ENCODE measurements around the gene GREM1. TPM values are rescaled to one million over a fixed set of nuclear protein-coding genes. Genes with fewer than 3 reads are reported as not detected.

GREM1 gene
- polyA plus RNA-seq, 1 of the 3 experiments (the other 2 are of a cell fraction), result 23.9 TPM

- peaks cover 46% of the 10 kb centered on the region for H3F3A ChIP-seq (replicated peaks; ENCODE audit: insufficient read depth)
- ChIA-PET CTCF (no interaction called here), POLR2A (no interaction called here)
- H2AFZ ChIP-seq (ENCODE audit: low read depth), result no peak overlapping the region
- peaks cover 5% of the 10 kb centered on the region; the same call in 1 of the 2 replicates for H3K9me3 ChIP-seq
- H3K36me3 ChIP-seq (replicated peaks in 1 of 2; ENCODE audit: control insufficient read depth in 1 of 2, insufficient read depth in 2 of 2, low read length in 1 of 2), result peaks cover 24 to 74% of the 10 kb centered on the region in 2 experiments
- H3K4me2 ChIP-seq, result no peak overlapping the region
- H3K4me3 ChIP-seq (ENCODE audit: low read depth in 2 of 2, low read length in 1 of 2), result no peak overlapping the region
- no peak for TF ChIP-seq EZH2phosphoT487 (IDR thresholded peaks at IDR 0.05; ENCODE audit: borderline replicate concordance, low read depth)
- TF ChIP-seq, protein P1, sequence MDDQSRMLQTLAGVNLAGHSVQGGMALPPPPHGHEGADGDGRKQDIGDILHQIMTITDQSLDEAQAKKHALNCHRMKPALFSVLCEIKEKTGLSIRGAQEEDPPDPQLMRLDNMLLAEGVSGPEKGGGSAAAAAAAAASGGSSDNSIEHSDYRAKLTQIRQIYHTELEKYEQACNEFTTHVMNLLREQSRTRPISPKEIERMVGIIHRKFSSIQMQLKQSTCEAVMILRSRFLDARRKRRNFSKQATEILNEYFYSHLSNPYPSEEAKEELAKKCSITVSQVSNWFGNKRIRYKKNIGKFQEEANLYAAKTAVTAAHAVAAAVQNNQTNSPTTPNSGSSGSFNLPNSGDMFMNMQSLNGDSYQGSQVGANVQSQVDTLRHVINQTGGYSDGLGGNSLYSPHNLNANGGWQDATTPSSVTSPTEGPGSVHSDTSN (IDR thresholded peaks at IDR 0.05), result no peak
- no peak for TF ChIP-seq MEF2A (IDR thresholded peaks at IDR 0.05; ENCODE audit: borderline replicate concordance, low read depth)
- no peak for TF ChIP-seq FOXM1 (IDR thresholded peaks at IDR 0.05; ENCODE audit: low read depth)
- TF ChIP-seq JUND (IDR thresholded peaks at IDR 0.05), result no peak
- TF ChIP-seq GATA2 (CRISPR knock-in tag; IDR thresholded peaks at IDR 0.05), result no peak
- no peak for TF ChIP-seq POLR2AphosphoS5 (IDR thresholded peaks at IDR 0.05; ENCODE audit: low read depth, low read length)
- no peak for TF ChIP-seq REST (IDR thresholded peaks at IDR 0.05; ENCODE audit: low read depth, low read length)
- TF ChIP-seq CHD2 (IDR thresholded peaks at IDR 0.05; ENCODE audit: low read length, partially characterized antibody), result no peak
- TF ChIP-seq, protein P2, sequence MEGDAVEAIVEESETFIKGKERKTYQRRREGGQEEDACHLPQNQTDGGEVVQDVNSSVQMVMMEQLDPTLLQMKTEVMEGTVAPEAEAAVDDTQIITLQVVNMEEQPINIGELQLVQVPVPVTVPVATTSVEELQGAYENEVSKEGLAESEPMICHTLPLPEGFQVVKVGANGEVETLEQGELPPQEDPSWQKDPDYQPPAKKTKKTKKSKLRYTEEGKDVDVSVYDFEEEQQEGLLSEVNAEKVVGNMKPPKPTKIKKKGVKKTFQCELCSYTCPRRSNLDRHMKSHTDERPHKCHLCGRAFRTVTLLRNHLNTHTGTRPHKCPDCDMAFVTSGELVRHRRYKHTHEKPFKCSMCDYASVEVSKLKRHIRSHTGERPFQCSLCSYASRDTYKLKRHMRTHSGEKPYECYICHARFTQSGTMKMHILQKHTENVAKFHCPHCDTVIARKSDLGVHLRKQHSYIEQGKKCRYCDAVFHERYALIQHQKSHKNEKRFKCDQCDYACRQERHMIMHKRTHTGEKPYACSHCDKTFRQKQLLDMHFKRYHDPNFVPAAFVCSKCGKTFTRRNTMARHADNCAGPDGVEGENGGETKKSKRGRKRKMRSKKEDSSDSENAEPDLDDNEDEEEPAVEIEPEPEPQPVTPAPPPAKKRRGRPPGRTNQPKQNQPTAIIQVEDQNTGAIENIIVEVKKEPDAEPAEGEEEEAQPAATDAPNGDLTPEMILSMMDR (IDR thresholded peaks at IDR 0.05), result no peak
- TF ChIP-seq SMC3 (IDR thresholded peaks at IDR 0.05; ENCODE audit: low read depth, low read length), result no peak
- TF ChIP-seq TEAD4 (IDR thresholded peaks at IDR 0.05; ENCODE audit: borderline replicate concordance, insufficient read depth), result no peak
- TF ChIP-seq SIN3A (IDR thresholded peaks at IDR 0.05; ENCODE audit: borderline replicate concordance, low read depth, low read length), result no peak
- TF ChIP-seq GABPA (IDR thresholded peaks at IDR 0.05; ENCODE audit: low read depth), result no peak
- no peaks in the 10 kb centered on the region; the same call in 1 of the 2 replicates for H3K79me2 ChIP-seq (ENCODE audit: insufficient read depth)
- H4K20me1 ChIP-seq (ENCODE audit: insufficient read depth), result no peaks in the 10 kb centered on the region
- H3K9me2 ChIP-seq, result no peaks in the 10 kb centered on the region
- H3K27me3 ChIP-seq (ENCODE audit: insufficient read depth), result no peaks in the 10 kb centered on the region
- peaks cover 0 to 9% of the 10 kb centered on the region in 2 experiments; a peak in 2 of 4 replicates for H3K4me1 ChIP-seq (ENCODE audit: control insufficient read depth in 1 of 2, insufficient read depth in 2 of 2, low read depth in 1 of 2, low read length in 1 of 2)
- DNase-seq, result no peak
- no peak overlapping the region for H3K9ac ChIP-seq
- WGBS (ENCODE audit: low lambda C conversion rate), result 79% methylated on average over 4 of the region's 4 CpGs
- no peak overlapping the region for H3K27ac ChIP-seq (ENCODE audit: low read depth in 2 of 2, low read length in 1 of 2)
Measured at GRCh38 chr15:32778391-32779176, 60.8 kb downstream of the GREM1 start.

Measured in SK-N-SH (cell line).